ENCODE results near the gene NRGN.

NRGN gene

DNA sequence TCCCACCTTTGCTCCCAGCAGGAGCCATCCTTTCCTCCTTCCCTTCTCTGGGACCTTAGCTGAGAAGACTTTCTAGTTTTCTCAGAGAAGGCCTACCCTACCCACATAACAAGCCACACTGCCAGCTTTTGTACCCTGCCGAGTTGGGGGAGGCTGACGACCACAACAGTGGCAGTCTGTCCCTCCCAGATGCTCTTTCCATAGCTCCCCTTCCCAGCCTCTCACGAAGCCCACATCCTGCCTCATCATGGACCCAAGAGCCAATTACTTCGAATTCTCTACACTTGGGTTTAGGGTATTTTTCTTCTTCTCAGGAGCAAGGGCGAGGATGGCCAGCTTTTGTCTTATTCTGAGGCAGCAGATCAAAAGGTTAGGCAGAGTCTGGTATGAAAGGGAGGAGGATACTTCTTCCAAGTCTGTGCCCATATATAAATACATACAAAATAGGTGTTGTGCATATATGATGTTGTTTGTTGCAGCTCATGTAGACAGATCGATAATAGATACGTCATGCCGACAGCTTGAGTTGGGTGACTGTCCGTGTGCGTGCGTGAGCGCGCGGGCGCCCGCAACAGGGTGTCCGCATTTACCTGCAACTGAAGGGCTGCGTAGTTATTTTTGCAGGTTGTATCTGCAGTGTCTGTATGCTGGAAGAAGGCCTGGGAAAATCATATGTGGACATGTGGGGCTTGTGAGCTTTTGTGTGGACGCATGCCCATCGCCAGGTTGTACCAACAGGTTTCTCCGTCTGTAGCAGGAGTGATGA lies 846 bp upstream of the NRGN start:
- H3K36me3 ChIP-seq (ENCODE audit: control insufficient read depth in 1 of 2, insufficient read depth in 2 of 2, low read depth in 1 of 2, low read length in 2 of 2) = no peaks in the 10 kb centered on the region
- WGBS = 44% methylated on average over 18 of the region's 21 CpGs
- peaks cover 95 to 96% of the 10 kb centered on the region in 2 experiments for H3K27me3 ChIP-seq (ENCODE audit: control insufficient read depth in 1 of 2, insufficient read depth in 1 of 2, low read length in 2 of 2)
- H3K14ac ChIP-seq (ENCODE audit: low read length in 2 of 2) = no peak overlapping the region
- peak overlapping the region in 1 of 2 experiments; percentile 74 for H3K4me3 ChIP-seq (ENCODE audit: insufficient read depth in 1 of 2, low read depth in 1 of 2, low read length in 2 of 2)
- peaks cover 2% of the 10 kb centered on the region for H3K9me3 ChIP-seq (ENCODE audit: control insufficient read depth, low read length)
- peak overlapping the region in 1 of 2 experiments; percentile 32 for H3K23ac ChIP-seq (ENCODE audit: low read length in 2 of 2)
- H4K8ac ChIP-seq (ENCODE audit: low read length) = no peak overlapping the region
- no peak overlapping the region for H2BK120ac ChIP-seq (ENCODE audit: low read depth, low read length)
- H3K4ac ChIP-seq (ENCODE audit: low read depth in 1 of 2, low read length in 2 of 2) = no peak overlapping the region
- H2BK15ac ChIP-seq (ENCODE audit: low read depth, poor library complexity, severe bottlenecking) = no peak overlapping the region
- H2BK12ac ChIP-seq (ENCODE audit: low read length in 2 of 2) = no peak overlapping the region
- no peak overlapping the region for H2BK5ac ChIP-seq (ENCODE audit: low read depth, low read length, poor library complexity, severe bottlenecking)
- no peak overlapping the region for H3K27ac ChIP-seq (ENCODE audit: low read length, poor library complexity, severe bottlenecking)
- no peak overlapping the region for H2AK5ac ChIP-seq (ENCODE audit: low read length, severe bottlenecking)
- no peak overlapping the region for H4K91ac ChIP-seq (ENCODE audit: low read length)
- H3K18ac ChIP-seq (ENCODE audit: low read depth in 1 of 2, low read length in 2 of 2) = no peak overlapping the region
- no peak overlapping the region for H2AFZ ChIP-seq (ENCODE audit: low read depth, low read length)
- H3K79me1 ChIP-seq (replicated peaks; ENCODE audit: low read length, poor library complexity, severe bottlenecking) = no peaks in the 10 kb centered on the region
- peak overlapping the region; percentile 82 for H3K4me2 ChIP-seq (ENCODE audit: low read length, poor library complexity, severe bottlenecking)
- no peak overlapping the region for H3K9ac ChIP-seq (ENCODE audit: low read length)
- H3K4me1 ChIP-seq (ENCODE audit: control insufficient read depth, insufficient read depth, low read depth, low read length) = peaks cover 12% of the 10 kb centered on the region
- DNase-seq = no peak

DNA sequence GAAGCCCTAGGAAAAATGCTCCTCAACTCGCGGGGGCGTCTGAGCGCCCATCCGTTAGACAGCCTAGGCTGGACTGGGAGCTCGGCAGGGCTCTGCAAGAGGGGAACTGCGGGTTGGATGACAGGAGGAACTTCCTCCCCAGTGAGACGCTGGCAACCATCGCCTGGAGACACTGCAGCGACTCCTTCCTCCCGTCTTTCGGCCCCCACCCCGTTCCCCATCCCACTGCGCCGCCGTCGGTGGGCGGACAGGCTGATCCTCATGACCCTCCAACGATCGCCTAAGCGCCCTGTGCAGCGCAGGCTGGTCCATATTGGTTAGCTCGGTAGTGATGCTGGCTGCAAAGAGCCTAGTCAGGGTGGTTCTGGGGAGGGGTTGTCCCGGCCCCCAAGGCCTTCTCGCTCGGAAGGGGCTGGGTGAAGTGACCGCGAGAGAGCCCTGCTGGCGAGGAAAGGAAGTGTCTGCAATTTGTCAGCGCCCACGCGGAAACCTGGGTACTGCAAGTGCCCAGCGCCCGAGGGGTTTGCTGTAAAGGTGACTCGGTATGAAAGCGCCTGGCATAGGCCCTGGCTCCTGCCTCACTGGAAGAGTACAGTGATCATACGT lies 638 bp downstream of the NRGN start:
- peak overlapping the region; percentile 32 for H2AFZ ChIP-seq (ENCODE audit: low read depth, low read length)
- H4K91ac ChIP-seq (ENCODE audit: low read length) = no peak overlapping the region
- H2BK5ac ChIP-seq (ENCODE audit: low read depth, low read length, poor library complexity, severe bottlenecking) = no peak overlapping the region
- peak overlapping the region; percentile 82 for H3K4me2 ChIP-seq (ENCODE audit: low read length, poor library complexity, severe bottlenecking)
- DNase-seq = no peak
- H3K9ac ChIP-seq (ENCODE audit: low read length) = no peak overlapping the region
- H3K4me1 ChIP-seq (ENCODE audit: control insufficient read depth, insufficient read depth, low read depth, low read length) = peaks cover 16% of the 10 kb centered on the region
- no peak overlapping the region for H3K14ac ChIP-seq (ENCODE audit: low read length in 2 of 2)
- H3K4ac ChIP-seq (ENCODE audit: low read depth in 1 of 2, low read length in 2 of 2) = no peak overlapping the region
- peak overlapping the region in 1 of 2 experiments; percentile 6 for H3K23ac ChIP-seq (ENCODE audit: low read length in 2 of 2)
- no peak overlapping the region for H4K8ac ChIP-seq (ENCODE audit: low read length)
- no peak overlapping the region for H2BK12ac ChIP-seq (ENCODE audit: low read length in 2 of 2)
- H3K9me3 ChIP-seq (ENCODE audit: control insufficient read depth, low read length) = peaks cover 2% of the 10 kb centered on the region
- H3K79me1 ChIP-seq (replicated peaks; ENCODE audit: low read length, poor library complexity, severe bottlenecking) = no peaks in the 10 kb centered on the region
- no peaks in the 10 kb centered on the region for H3K36me3 ChIP-seq (ENCODE audit: control insufficient read depth in 1 of 2, insufficient read depth in 2 of 2, low read depth in 1 of 2, low read length in 2 of 2)
- H2BK15ac ChIP-seq (ENCODE audit: low read depth, poor library complexity, severe bottlenecking) = no peak overlapping the region
- no peak overlapping the region for H2AK5ac ChIP-seq (ENCODE audit: low read length, severe bottlenecking)
- H3K18ac ChIP-seq (ENCODE audit: low read depth in 1 of 2, low read length in 2 of 2) = no peak overlapping the region
- no peak overlapping the region for H3K27ac ChIP-seq (ENCODE audit: low read length, poor library complexity, severe bottlenecking)
- peak overlapping the region; percentile 38 to 70 for H3K4me3 ChIP-seq (ENCODE audit: insufficient read depth in 1 of 2, low read depth in 1 of 2, low read length in 2 of 2)
- H3K27me3 ChIP-seq (ENCODE audit: control insufficient read depth in 1 of 2, insufficient read depth in 1 of 2, low read length in 2 of 2) = peaks cover 95 to 96% of the 10 kb centered on the region in 2 experiments
- WGBS = 7% methylated on average over 33 of the region's 37 CpGs
- H2BK120ac ChIP-seq (ENCODE audit: low read depth, low read length) = no peak overlapping the region

GRCh38 chr11:124742555-124742954 lies 2.8 kb downstream of the NRGN start:
- Histone ChIP-seq H2BK12ac (ENCODE audit: low read length in 2 of 2) (no peak overlapping the region), H3K4me1 (ENCODE audit: control insufficient read depth, insufficient read depth, low read depth, low read length) (peaks cover 34% of the 10 kb centered on the region), H3K9me3 (ENCODE audit: control insufficient read depth, low read length) (peaks cover 2% of the 10 kb centered on the region), H2BK15ac (ENCODE audit: low read depth, poor library complexity, severe bottlenecking) (no peak overlapping the region), H2AK5ac (ENCODE audit: low read length, severe bottlenecking) (no peak overlapping the region), H4K8ac (ENCODE audit: low read length) (no peak overlapping the region), H4K91ac (ENCODE audit: low read length) (no peak overlapping the region), H3K18ac (ENCODE audit: low read depth in 1 of 2, low read length in 2 of 2) (no peak overlapping the region), H3K36me3 (ENCODE audit: control insufficient read depth in 1 of 2, insufficient read depth in 2 of 2, low read depth in 1 of 2, low read length in 2 of 2) (no peaks in the 10 kb centered on the region), H3K9ac (ENCODE audit: low read length) (no peak overlapping the region), H3K4me2 (ENCODE audit: low read length, poor library complexity, severe bottlenecking) (no peak overlapping the region), H3K4ac (ENCODE audit: low read depth in 1 of 2, low read length in 2 of 2) (no peak overlapping the region), H3K4me3 (ENCODE audit: insufficient read depth in 1 of 2, low read depth in 1 of 2, low read length in 2 of 2) (no peak overlapping the region), H3K79me1 (replicated peaks; ENCODE audit: low read length, poor library complexity, severe bottlenecking) (no peaks in the 10 kb centered on the region), H2AFZ (ENCODE audit: low read depth, low read length) (no peak overlapping the region), H2BK120ac (ENCODE audit: low read depth, low read length) (no peak overlapping the region), H3K14ac (ENCODE audit: low read length in 2 of 2) (no peak overlapping the region), H3K27me3 (ENCODE audit: control insufficient read depth in 1 of 2, insufficient read depth in 1 of 2, low read length in 2 of 2) (peaks cover 88 to 95% of the 10 kb centered on the region in 2 experiments), H3K27ac (ENCODE audit: low read length, poor library complexity, severe bottlenecking) (no peak overlapping the region), H3K23ac (ENCODE audit: low read length in 2 of 2) (no peak overlapping the region), H2BK5ac (ENCODE audit: low read depth, low read length, poor library complexity, severe bottlenecking) (no peak overlapping the region)
- WGBS = 13% methylated on average over 2 of the region's 2 CpGs
- DNase-seq = no peak

GRCh38 chr11:124743050-124743449 lies 3.3 kb downstream of the NRGN start:
- Histone ChIP-seq H4K91ac (ENCODE audit: low read length) (no peak overlapping the region), H2BK120ac (ENCODE audit: low read depth, low read length) (no peak overlapping the region), H2BK15ac (ENCODE audit: low read depth, poor library complexity, severe bottlenecking) (no peak overlapping the region), H3K14ac (ENCODE audit: low read length in 2 of 2) (no peak overlapping the region), H3K4ac (ENCODE audit: low read depth in 1 of 2, low read length in 2 of 2) (no peak overlapping the region), H3K4me3 (ENCODE audit: insufficient read depth in 1 of 2, low read depth in 1 of 2, low read length in 2 of 2) (no peak overlapping the region), H4K8ac (ENCODE audit: low read length) (no peak overlapping the region), H2AK5ac (ENCODE audit: low read length, severe bottlenecking) (no peak overlapping the region), H3K36me3 (ENCODE audit: control insufficient read depth in 1 of 2, insufficient read depth in 2 of 2, low read depth in 1 of 2, low read length in 2 of 2) (no peaks in the 10 kb centered on the region), H3K79me1 (replicated peaks; ENCODE audit: low read length, poor library complexity, severe bottlenecking) (no peaks in the 10 kb centered on the region), H3K27ac (ENCODE audit: low read length, poor library complexity, severe bottlenecking) (no peak overlapping the region), H3K27me3 (ENCODE audit: control insufficient read depth in 1 of 2, insufficient read depth in 1 of 2, low read length in 2 of 2) (peaks cover 83 to 95% of the 10 kb centered on the region in 2 experiments), H3K18ac (ENCODE audit: low read depth in 1 of 2, low read length in 2 of 2) (no peak overlapping the region), H2BK12ac (ENCODE audit: low read length in 2 of 2) (no peak overlapping the region), H3K4me1 (ENCODE audit: control insufficient read depth, insufficient read depth, low read depth, low read length) (peaks cover 35% of the 10 kb centered on the region), H3K9ac (ENCODE audit: low read length) (no peak overlapping the region), H2BK5ac (ENCODE audit: low read depth, low read length, poor library complexity, severe bottlenecking) (no peak overlapping the region), H3K23ac (ENCODE audit: low read length in 2 of 2) (no peak overlapping the region), H3K4me2 (ENCODE audit: low read length, poor library complexity, severe bottlenecking) (no peak overlapping the region), H3K9me3 (ENCODE audit: control insufficient read depth, low read length) (peaks cover 2% of the 10 kb centered on the region), H2AFZ (ENCODE audit: low read depth, low read length) (no peak overlapping the region)
- WGBS = 36% methylated on average over 2 of the region's 6 CpGs
- no peak for DNase-seq
